Activated CD4-positive, alpha-beta T cell treated with anti-CD3 and anti-CD28 coated beads, Interleukin-10, Interleukin-2, amounts not matched to agents 100 ng/mL and 50 ng/mL, durations not matched to agents 16 hours and 8 hours (primary cell): ENCODE data around the gene ANTXR1.

Source experiments
- DNase-seq: peaks from one replicate; pipeline ENCODE4 v3.0.0-alpha.2; 2020

The ANTXR1 gene

GRCh38 chr2:69007603-69008002 lies 5.4 kb upstream of the ANTXR1 start:
- DNase-seq = no peak

GRCh38 chr2:69010437-69011194 lies 2.4 kb upstream of the ANTXR1 start:
- no peak for DNase-seq

GRCh38 chr2:69011611-69012157 lies 1.3 kb upstream of the ANTXR1 start:
- DNase-seq = no peak

GRCh38 chr2:69012310-69013141 lies 453 bp upstream of the ANTXR1 start:
- DNase-seq = peak; percentile 40

- DNase-seq = peak; percentile 40
These were observed 1.2 kb downstream of the ANTXR1 start for GRCh38 chr2:69013840-69014821.

GRCh38 chr2:69017080-69017479 lies 4.1 kb downstream of the ANTXR1 start:
- DNase-seq = no peak

- no peak for DNase-seq
These were observed 4.9 kb downstream of the ANTXR1 start for GRCh38 chr2:69017835-69018234.

GRCh38 chr2:69018678-69019095 lies 5.7 kb downstream of the ANTXR1 start:
- no peak for DNase-seq

- no peak for DNase-seq
These were observed 7.8 kb downstream of the ANTXR1 start for GRCh38 chr2:69020496-69021426.

GRCh38 chr2:69021727-69022126 lies 8.7 kb downstream of the ANTXR1 start:
- no peak for DNase-seq

- DNase-seq = no peak
These were observed 9.6 kb downstream of the ANTXR1 start for GRCh38 chr2:69022548-69022947.

- no peak for DNase-seq
These were observed 10.3 kb downstream of the ANTXR1 start for GRCh38 chr2:69023236-69023635.

- DNase-seq = peak; percentile 61
These were observed 13.0 kb downstream of the ANTXR1 start for GRCh38 chr2:69026026-69026425.

- no peak for DNase-seq
These were observed 13.9 kb downstream of the ANTXR1 start for GRCh38 chr2:69026691-69027459.

GRCh38 chr2:69030800-69031428 lies 17.9 kb downstream of the ANTXR1 start:
- no peak for DNase-seq

GRCh38 chr2:69031466-69031865 lies 18.5 kb downstream of the ANTXR1 start:
- DNase-seq = no peak

- no peak for DNase-seq
These were observed 19.4 kb downstream of the ANTXR1 start for GRCh38 chr2:69032336-69032735.

GRCh38 chr2:69033461-69034095 lies 20.6 kb downstream of the ANTXR1 start:
- no peak for DNase-seq

GRCh38 chr2:69034122-69034521 lies 21.1 kb downstream of the ANTXR1 start:
- no peak for DNase-seq

- no peak for DNase-seq
These were observed 21.9 kb downstream of the ANTXR1 start for GRCh38 chr2:69034845-69035244.
